ENCODE results near the gene BORCS8.
"Not testable (repeated sequence)": the region's sequence is repeated elsewhere in the genome, so short reads cannot be mapped to it uniquely, and the experiment has no call there.

BORCS8 gene

DNA sequence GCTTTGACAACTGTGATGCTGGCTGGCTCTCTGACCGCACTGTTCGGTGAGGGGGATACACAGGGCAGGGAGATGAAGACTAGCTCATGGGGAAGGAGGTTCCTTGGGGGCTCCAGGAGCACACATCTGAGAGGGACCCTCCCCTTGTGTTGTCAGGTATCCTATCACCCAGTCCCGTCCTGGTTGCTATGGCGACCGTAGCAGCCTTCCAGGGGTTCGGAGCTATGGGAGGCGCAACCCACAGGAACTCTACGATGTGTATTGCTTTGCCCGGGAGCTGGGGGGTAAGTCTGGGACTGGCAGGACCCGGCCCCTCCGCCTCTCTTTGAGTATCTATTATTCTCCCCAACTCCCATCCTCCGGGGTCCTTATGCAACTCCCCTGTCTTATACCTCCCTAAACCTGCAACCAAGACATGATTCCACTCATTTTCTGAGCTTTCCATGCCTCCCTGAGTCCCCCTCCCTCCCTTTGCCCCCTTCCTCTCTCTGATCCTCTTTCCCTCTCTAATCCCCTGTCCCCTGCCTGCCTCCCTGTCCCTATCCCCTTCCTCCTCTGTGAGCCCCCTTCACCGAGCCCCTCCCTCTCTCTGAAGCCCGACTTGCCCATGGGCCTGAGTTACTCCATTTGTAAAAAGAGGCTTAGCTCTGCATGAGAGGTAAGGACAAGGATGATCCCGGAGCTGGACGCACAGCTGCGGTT is 32.3 kb upstream of the BORCS8 start:
- intact Hi-C loops (cut with micrococcal nuclease): loop anchor here (2.0 kb wide), 1 partner anchor 32 kb away; the partner anchor contains the start of genes BORCS8 and RFXANK
- Mint-ChIP-seq H3K9me3 (no peaks in the 10 kb centered on the region), H3K36me3 (ENCODE audit: low read depth) (no peaks in the 10 kb centered on the region), H3K4me1 (ENCODE audit: low read depth) (peaks cover 11% of the 10 kb centered on the region), H3K27ac (no peak overlapping the region), H3K27me3 (peaks cover 57% of the 10 kb centered on the region), H3K4me3 (peak overlapping the region; percentile 72)

DNA sequence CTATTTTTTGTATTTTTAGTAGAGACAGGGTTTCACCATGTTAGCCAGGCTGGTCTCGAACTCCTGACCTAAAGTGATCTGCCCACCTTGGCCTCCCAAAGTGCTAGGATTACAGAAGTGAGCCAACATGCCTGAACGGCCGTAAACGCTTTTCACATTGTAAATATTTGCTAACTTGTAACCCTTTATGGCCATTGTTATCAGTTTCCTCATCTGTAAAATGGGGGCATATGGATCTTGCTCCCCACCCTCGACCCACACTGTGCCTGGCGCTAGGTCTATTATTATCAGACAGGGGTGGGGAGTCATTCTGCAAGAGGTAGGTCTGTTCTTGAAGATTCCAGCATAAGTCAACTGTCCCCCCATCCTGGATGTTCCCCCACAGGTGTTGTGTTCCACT is 31.7 kb upstream of the BORCS8 start:
- Mint-ChIP-seq H3K4me1 (ENCODE audit: low read depth) (peaks cover 11% of the 10 kb centered on the region), H3K27me3 (peaks cover 56% of the 10 kb centered on the region), H3K27ac (no peak overlapping the region), H3K4me3 (no peak overlapping the region), H3K9me3 (no peaks in the 10 kb centered on the region), H3K36me3 (ENCODE audit: low read depth) (no peaks in the 10 kb centered on the region)
- intact Hi-C loops (cut with micrococcal nuclease): loop anchor here (2.0 kb wide), 1 partner anchor 31 kb away; the partner anchor contains the start of genes BORCS8 and RFXANK

DNA sequence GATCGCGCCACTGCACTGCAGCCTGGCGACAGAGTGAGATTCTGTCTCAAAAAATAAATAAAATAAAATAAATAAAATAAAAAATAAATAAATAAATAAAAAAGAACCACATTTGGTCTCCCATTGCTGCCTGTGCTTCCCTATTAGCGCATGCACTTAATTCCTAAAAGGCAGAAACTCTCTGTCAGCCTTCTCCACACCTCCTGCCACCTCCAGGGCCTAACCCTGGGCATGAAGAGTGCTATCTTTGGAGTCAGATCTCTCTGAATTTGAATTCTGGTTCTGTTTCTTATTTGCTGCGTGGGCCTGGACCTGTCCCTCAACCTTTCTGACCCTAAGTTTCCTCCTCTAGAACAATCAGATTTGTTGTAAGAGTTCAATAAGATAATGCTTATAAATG is 31.1 kb upstream of the BORCS8 start:
- no peak overlapping the region for H3K4me3 Mint-ChIP-seq
- H3K4me1 Mint-ChIP-seq (ENCODE audit: low read depth): peaks cover 11% of the 10 kb centered on the region
- intact Hi-C loops (cut with micrococcal nuclease): no loop called here
- no peak overlapping the region for H3K27ac Mint-ChIP-seq
- peaks cover 50% of the 10 kb centered on the region for H3K27me3 Mint-ChIP-seq
- no peaks in the 10 kb centered on the region for H3K36me3 Mint-ChIP-seq (ENCODE audit: low read depth)
- no peaks in the 10 kb centered on the region for H3K9me3 Mint-ChIP-seq

GRCh38 chr19:19221000-19221399 is 29.0 kb upstream of the BORCS8 start:
- H3K4me3 Mint-ChIP-seq; H3K9me3 Mint-ChIP-seq; intact Hi-C loops (cut with micrococcal nuclease); H3K36me3 Mint-ChIP-seq (ENCODE audit: low read depth); H3K27ac Mint-ChIP-seq: not testable (repeated sequence)
- Mint-ChIP-seq H3K4me1 (ENCODE audit: low read depth) (peaks cover 11% of the 10 kb centered on the region), H3K27me3 (peaks cover 53% of the 10 kb centered on the region)

GRCh38 chr19:19218911-19219310 is 27.0 kb upstream of the BORCS8 start:
- intact Hi-C loops (cut with micrococcal nuclease): no loop called here
- H3K27ac Mint-ChIP-seq: no peak overlapping the region
- no peaks in the 10 kb centered on the region for H3K4me1 Mint-ChIP-seq (ENCODE audit: low read depth)
- no peaks in the 10 kb centered on the region for H3K9me3 Mint-ChIP-seq
- H3K4me3 Mint-ChIP-seq: no peak overlapping the region
- H3K27me3 Mint-ChIP-seq: peaks cover 50% of the 10 kb centered on the region
- no peaks in the 10 kb centered on the region for H3K36me3 Mint-ChIP-seq (ENCODE audit: low read depth)

- H3K36me3 Mint-ChIP-seq (ENCODE audit: low read depth): no peaks in the 10 kb centered on the region
- H3K27ac Mint-ChIP-seq: no peak overlapping the region
- H3K9me3 Mint-ChIP-seq: no peaks in the 10 kb centered on the region
- intact Hi-C loops (cut with micrococcal nuclease): no loop called here
- no peaks in the 10 kb centered on the region for H3K4me1 Mint-ChIP-seq (ENCODE audit: low read depth)
- peaks cover 57% of the 10 kb centered on the region for H3K27me3 Mint-ChIP-seq
- no peak overlapping the region for H3K4me3 Mint-ChIP-seq
Observed at GRCh38 chr19:19217099-19217498, 25.1 kb upstream of the BORCS8 start.

GRCh38 chr19:19215792-19216191 is 23.8 kb upstream of the BORCS8 start:
- Mint-ChIP-seq H3K9me3 (no peaks in the 10 kb centered on the region), H3K27me3 (peaks cover 64% of the 10 kb centered on the region), H3K36me3 (ENCODE audit: low read depth) (no peaks in the 10 kb centered on the region), H3K27ac (no peak overlapping the region), H3K4me3 (no peak overlapping the region), H3K4me1 (ENCODE audit: low read depth) (no peaks in the 10 kb centered on the region)
- intact Hi-C loops (cut with micrococcal nuclease): no loop called here

- H3K27me3 Mint-ChIP-seq: peaks cover 65% of the 10 kb centered on the region
- H3K27ac Mint-ChIP-seq: no peak overlapping the region
- intact Hi-C loops (cut with micrococcal nuclease): no loop called here
- H3K36me3 Mint-ChIP-seq (ENCODE audit: low read depth): no peaks in the 10 kb centered on the region
- no peak overlapping the region for H3K4me3 Mint-ChIP-seq
- no peaks in the 10 kb centered on the region for H3K9me3 Mint-ChIP-seq
- no peaks in the 10 kb centered on the region for H3K4me1 Mint-ChIP-seq (ENCODE audit: low read depth)
Observed at GRCh38 chr19:19214892-19215291, 22.9 kb upstream of the BORCS8 start.

DNA sequence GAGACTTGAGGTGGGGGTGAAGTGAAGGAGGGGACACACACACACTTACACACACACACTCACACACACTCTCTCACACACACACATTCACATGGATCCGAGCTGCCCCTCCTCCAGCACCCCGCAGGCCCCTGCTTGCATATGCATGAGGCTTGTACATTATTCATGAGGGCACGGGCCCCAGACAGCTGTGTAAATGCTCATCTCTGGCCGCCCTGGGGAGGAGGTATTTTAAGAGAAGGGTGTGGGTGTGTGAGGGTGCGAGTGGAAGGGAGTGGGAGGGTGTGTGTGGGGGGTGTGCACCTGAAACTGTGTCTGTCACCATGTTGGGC is 22.2 kb upstream of the BORCS8 start:
- Mint-ChIP-seq H3K36me3 (ENCODE audit: low read depth) (no peaks in the 10 kb centered on the region), H3K27ac (no peak overlapping the region), H3K4me1 (ENCODE audit: low read depth) (no peaks in the 10 kb centered on the region)

DNA sequence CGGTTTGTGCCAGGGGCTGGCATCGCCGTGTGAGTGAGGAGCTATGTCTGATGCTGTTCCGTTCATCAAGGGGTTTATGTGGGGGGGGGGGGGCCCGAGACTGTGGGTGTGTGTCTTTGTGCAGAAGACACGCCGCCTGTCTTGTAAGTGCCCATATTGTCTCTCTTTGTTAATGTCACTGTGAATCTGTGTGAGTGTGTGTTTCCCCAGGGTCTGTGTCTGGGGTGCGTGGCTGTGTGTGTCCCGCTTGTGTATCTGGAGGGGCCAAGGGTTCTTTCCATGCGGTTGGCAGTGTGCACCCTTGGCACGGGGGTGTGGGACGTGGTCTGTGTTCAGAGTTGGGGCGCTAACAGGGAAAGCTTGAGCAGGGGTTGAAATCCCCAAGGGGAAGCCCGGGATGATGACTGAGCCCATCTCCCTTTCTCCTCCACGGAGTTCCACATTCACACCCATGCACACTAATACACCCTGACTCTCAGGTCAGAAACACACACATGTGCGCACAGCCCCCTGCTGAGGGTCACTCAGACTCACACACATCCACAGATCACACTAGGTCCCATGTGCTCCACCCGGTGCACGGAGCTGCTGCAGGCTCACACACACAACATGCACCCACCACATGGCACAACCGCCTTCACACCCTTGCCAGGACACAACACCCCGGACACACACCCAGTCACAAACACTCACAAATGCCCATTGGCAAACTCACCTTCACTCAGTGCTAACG is 21.6 kb upstream of the BORCS8 start:
- Mint-ChIP-seq H3K4me3 (no peak overlapping the region), H3K9me3 (no peaks in the 10 kb centered on the region), H3K27me3 (peaks cover 69% of the 10 kb centered on the region), H3K36me3 (ENCODE audit: low read depth) (no peaks in the 10 kb centered on the region), H3K4me1 (ENCODE audit: low read depth) (no peaks in the 10 kb centered on the region), H3K27ac (no peak overlapping the region)
- intact Hi-C loops (cut with micrococcal nuclease): no loop called here

More for the DNA sequence above, 22.2 kb upstream of the BORCS8 start:
- intact Hi-C loops (cut with micrococcal nuclease): no loop called here
- H3K4me3 Mint-ChIP-seq: no peak overlapping the region
- H3K27me3 Mint-ChIP-seq: peaks cover 71% of the 10 kb centered on the region
- H3K9me3 Mint-ChIP-seq: no peaks in the 10 kb centered on the region

DNA sequence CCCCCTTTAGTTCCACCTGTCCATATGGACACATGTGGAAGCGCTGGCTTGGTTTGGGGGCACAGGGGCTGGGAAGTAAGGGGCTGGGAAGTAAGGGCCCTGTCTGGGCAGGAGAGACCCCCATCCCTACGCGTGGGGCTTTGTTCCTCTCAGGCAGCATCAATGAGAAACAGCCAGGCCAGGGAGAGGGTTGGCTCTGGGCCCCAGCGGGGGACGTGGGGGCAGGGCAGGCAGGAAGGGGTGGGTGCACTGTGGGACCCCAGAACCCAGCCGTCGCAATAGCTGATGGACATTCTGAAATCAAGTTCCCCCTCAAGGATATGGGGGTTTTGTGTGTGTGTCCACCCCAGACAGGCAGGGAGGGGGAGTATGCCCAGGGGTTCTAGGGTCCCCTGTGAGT is 21.0 kb upstream of the BORCS8 start:
- H3K27ac Mint-ChIP-seq: no peak overlapping the region
- intact Hi-C loops (cut with micrococcal nuclease): no loop called here
- no peaks in the 10 kb centered on the region for H3K36me3 Mint-ChIP-seq (ENCODE audit: low read depth)
- no peak overlapping the region for H3K4me3 Mint-ChIP-seq
- H3K4me1 Mint-ChIP-seq (ENCODE audit: low read depth): peaks cover under 1% of the 10 kb centered on the region
- peaks cover 69% of the 10 kb centered on the region for H3K27me3 Mint-ChIP-seq
- H3K9me3 Mint-ChIP-seq: no peaks in the 10 kb centered on the region

- H3K27me3 Mint-ChIP-seq: peaks cover 62% of the 10 kb centered on the region
- no peaks in the 10 kb centered on the region for H3K36me3 Mint-ChIP-seq (ENCODE audit: low read depth)
- no peak within 1 kb of the TSS for H3K27ac Mint-ChIP-seq
- H3K9me3 Mint-ChIP-seq: no peaks in the 10 kb centered on the region
- peaks cover 12% of the 10 kb centered on the region for H3K4me1 Mint-ChIP-seq (ENCODE audit: low read depth)
- no peak within 1 kb of the TSS for H3K4me3 Mint-ChIP-seq
- intact Hi-C loops (cut with micrococcal nuclease): no loop called here
Observed at GRCh38 chr19:19211499-19212420, 19.8 kb upstream of the BORCS8 start, which contains the start of gene NCAN. TSS of gene NCAN (plus strand) at chr19:19211958. CDS start at chr19:19216954, 4,996 bp downstream.

- peaks cover 13% of the 10 kb centered on the region for H3K4me1 Mint-ChIP-seq (ENCODE audit: low read depth)
- no peak overlapping the region for H3K4me3 Mint-ChIP-seq
- no peaks in the 10 kb centered on the region for H3K9me3 Mint-ChIP-seq
- peaks cover 64% of the 10 kb centered on the region for H3K27me3 Mint-ChIP-seq
- no peak overlapping the region for H3K27ac Mint-ChIP-seq
- intact Hi-C loops (cut with micrococcal nuclease): no loop called here
- no peaks in the 10 kb centered on the region for H3K36me3 Mint-ChIP-seq (ENCODE audit: low read depth)
Observed at GRCh38 chr19:19209372-19209771, 17.4 kb upstream of the BORCS8 start.

All from dendritic cell treated with granulocyte-macrophage colony-stimulating factor and Interleukin-4, amounts not matched to agents 40 ng/mL and 50 ng/mL, for 4 days (primary cell).